ENCODE data around the gene PRKAR1B. TPM values are rescaled to one million over a fixed set of nuclear protein-coding genes. Genes with fewer than 3 reads are reported as not detected.

The PRKAR1B gene
- total RNA-seq, 1 donor from 2014 or later, result 21.7 TPM

GRCh38 chr7:600149-601035 is 126.7 kb downstream of the PRKAR1B start:
- DNase-seq (ENCODE audit: low spot score), result no peak
- TF ChIP-seq, protein P1, sequence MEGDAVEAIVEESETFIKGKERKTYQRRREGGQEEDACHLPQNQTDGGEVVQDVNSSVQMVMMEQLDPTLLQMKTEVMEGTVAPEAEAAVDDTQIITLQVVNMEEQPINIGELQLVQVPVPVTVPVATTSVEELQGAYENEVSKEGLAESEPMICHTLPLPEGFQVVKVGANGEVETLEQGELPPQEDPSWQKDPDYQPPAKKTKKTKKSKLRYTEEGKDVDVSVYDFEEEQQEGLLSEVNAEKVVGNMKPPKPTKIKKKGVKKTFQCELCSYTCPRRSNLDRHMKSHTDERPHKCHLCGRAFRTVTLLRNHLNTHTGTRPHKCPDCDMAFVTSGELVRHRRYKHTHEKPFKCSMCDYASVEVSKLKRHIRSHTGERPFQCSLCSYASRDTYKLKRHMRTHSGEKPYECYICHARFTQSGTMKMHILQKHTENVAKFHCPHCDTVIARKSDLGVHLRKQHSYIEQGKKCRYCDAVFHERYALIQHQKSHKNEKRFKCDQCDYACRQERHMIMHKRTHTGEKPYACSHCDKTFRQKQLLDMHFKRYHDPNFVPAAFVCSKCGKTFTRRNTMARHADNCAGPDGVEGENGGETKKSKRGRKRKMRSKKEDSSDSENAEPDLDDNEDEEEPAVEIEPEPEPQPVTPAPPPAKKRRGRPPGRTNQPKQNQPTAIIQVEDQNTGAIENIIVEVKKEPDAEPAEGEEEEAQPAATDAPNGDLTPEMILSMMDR (IDR thresholded peaks at IDR 0.05; ENCODE audit: unreplicated experiment), result no peak
- Mint-ChIP-seq H3K4me1 (ENCODE audit: unreplicated experiment) (peaks cover 10% of the 10 kb centered on the region), H3K27ac (ENCODE audit: unreplicated experiment) (peak overlapping the region; percentile 36), H3K27me3 (ENCODE audit: unreplicated experiment) (peaks cover 2% of the 10 kb centered on the region), H3K4me3 (ENCODE audit: unreplicated experiment) (no peak overlapping the region), H3K9me3 (ENCODE audit: unreplicated experiment) (no peaks in the 10 kb centered on the region), H3K36me3 (ENCODE audit: low read depth, unreplicated experiment) (peaks cover 5% of the 10 kb centered on the region)

- H3K27ac Mint-ChIP-seq (ENCODE audit: unreplicated experiment), result no peak overlapping the region
- TF ChIP-seq, protein P1 (IDR thresholded peaks at IDR 0.05; ENCODE audit: unreplicated experiment), result no peak
- peaks cover 2% of the 10 kb centered on the region for H3K27me3 Mint-ChIP-seq (ENCODE audit: unreplicated experiment)
- no peak overlapping the region for H3K4me3 Mint-ChIP-seq (ENCODE audit: unreplicated experiment)
- DNase-seq (ENCODE audit: low spot score), result no peak
- H3K4me1 Mint-ChIP-seq (ENCODE audit: unreplicated experiment), result peaks cover 7% of the 10 kb centered on the region
- H3K9me3 Mint-ChIP-seq (ENCODE audit: unreplicated experiment), result no peaks in the 10 kb centered on the region
- H3K36me3 Mint-ChIP-seq (ENCODE audit: low read depth, unreplicated experiment), result peaks cover 5% of the 10 kb centered on the region
Observed at GRCh38 chr7:598899-599298, 128.2 kb downstream of the PRKAR1B start.

- Mint-ChIP-seq H3K27ac (ENCODE audit: unreplicated experiment) (no peak overlapping the region), H3K9me3 (ENCODE audit: unreplicated experiment) (no peaks in the 10 kb centered on the region), H3K27me3 (ENCODE audit: unreplicated experiment) (peaks cover 2% of the 10 kb centered on the region), H3K4me1 (ENCODE audit: unreplicated experiment) (no peaks in the 10 kb centered on the region), H3K4me3 (ENCODE audit: unreplicated experiment) (no peak overlapping the region), H3K36me3 (ENCODE audit: low read depth, unreplicated experiment) (no peaks in the 10 kb centered on the region)
- TF ChIP-seq, protein P1 (IDR thresholded peaks at IDR 0.05; ENCODE audit: unreplicated experiment), result no peak
- DNase-seq (ENCODE audit: low spot score), result no peak
Observed at GRCh38 chr7:597348-598178, 129.5 kb downstream of the PRKAR1B start.

DNA sequence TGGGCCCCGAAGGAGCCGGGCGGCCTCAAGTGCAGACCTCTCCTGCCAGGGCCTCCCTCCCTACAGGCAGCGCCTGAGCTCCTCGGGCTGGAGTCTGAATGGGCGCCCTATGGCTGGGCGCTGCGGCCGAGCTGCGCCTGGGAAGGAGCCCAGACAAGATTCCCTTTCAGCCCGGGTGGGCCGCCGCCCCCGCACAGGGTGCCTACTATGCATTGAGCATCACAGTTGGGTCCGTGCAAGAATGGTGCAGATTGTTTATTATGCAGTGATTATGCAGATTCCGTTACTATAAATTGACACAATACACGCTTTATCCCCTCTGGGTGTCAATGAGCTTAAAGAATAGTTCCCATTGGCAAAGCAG is 130.3 kb downstream of the PRKAR1B start:
- Mint-ChIP-seq H3K4me1 (ENCODE audit: unreplicated experiment) (no peaks in the 10 kb centered on the region), H3K36me3 (ENCODE audit: low read depth, unreplicated experiment) (no peaks in the 10 kb centered on the region), H3K4me3 (ENCODE audit: unreplicated experiment) (no peak overlapping the region), H3K27ac (ENCODE audit: unreplicated experiment) (no peak overlapping the region), H3K27me3 (ENCODE audit: unreplicated experiment) (peaks cover 2% of the 10 kb centered on the region), H3K9me3 (ENCODE audit: unreplicated experiment) (no peaks in the 10 kb centered on the region)
- TF ChIP-seq, protein P1 (IDR thresholded peaks at IDR 0.05; ENCODE audit: unreplicated experiment), result no peak
- DNase-seq (ENCODE audit: low spot score), result no peak

Measured in endothelial cell (in vitro differentiated cells).